Measurements from ENCODE around the gene BRD9.

- no peak for TF ChIP-seq CTCF (IDR thresholded peaks at IDR 0.05)
- no peak for TF ChIP-seq POLR2A (IDR thresholded peaks at IDR 0.05)
Observed at GRCh38 chr5:886036-886435, 6.6 kb downstream of the BRD9 start.

Measured in adrenal gland (tissue), 5 donors.